GF-D8 (cell line): ENCODE data around the gene FBXO17.
"Not testable (repeated sequence)": the region's sequence is repeated elsewhere in the genome, so short reads cannot be mapped to it uniquely, and the experiment has no call there.

Source experiments
- DNase-seq: peaks from one replicate; lab custom pipeline; 2025; lab: John Stamatoyannopoulos, UW

Gene FBXO17

GRCh38 chr19:38944981-38945506 lies 30.5 kb downstream of the FBXO17 start:
- no peak for DNase-seq

GRCh38 chr19:38942471-38943181 lies 32.9 kb downstream of the FBXO17 start:
- no peak for DNase-seq

DNA sequence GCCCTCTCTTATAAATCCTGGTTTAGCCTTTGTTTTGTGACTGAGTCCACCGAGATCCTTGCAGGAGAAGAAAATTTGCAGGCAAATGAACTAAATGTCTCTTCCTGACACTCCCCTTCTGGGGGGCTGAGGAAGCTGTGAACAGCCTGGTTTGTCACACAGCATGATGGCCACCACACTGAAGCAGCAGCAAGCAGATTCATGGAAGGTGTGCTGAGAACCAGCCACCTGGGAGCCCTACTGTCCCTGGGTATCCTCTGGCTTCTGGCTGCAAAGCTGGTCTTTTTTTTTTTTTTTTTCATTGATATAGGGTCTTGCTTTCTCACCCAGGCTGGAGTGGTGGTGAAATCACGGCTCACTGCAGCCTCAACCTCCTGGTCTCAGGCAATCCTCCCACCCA lies 33.6 kb downstream of the FBXO17 start:
- DNase-seq = no peak

DNA sequence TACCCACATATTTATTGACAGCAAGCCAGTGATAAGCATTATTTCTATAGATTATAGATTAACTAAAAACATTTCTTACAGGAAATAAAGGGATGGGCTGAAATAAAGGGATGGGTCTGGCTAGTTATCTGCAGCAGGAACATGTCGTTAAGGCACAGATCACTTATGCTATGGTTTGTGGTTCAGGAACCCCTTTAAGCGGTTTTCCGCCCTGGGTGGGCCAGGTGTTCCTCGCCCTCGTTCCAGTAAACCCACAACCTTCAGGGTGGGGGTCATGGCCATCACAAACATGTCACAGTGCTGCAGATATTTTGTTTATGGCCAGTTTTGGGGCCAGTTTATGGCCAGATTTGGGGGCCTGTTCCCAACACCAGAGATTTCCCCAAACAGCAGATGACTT lies 34.1 kb downstream of the FBXO17 start:
- DNase-seq = not testable (repeated sequence)

GRCh38 chr19:38939957-38940356 lies 35.6 kb downstream of the FBXO17 start:
- DNase-seq = no peak

- no peak for DNase-seq
Observed at GRCh38 chr19:38933544-38933943, 42.0 kb downstream of the FBXO17 start.

DNA sequence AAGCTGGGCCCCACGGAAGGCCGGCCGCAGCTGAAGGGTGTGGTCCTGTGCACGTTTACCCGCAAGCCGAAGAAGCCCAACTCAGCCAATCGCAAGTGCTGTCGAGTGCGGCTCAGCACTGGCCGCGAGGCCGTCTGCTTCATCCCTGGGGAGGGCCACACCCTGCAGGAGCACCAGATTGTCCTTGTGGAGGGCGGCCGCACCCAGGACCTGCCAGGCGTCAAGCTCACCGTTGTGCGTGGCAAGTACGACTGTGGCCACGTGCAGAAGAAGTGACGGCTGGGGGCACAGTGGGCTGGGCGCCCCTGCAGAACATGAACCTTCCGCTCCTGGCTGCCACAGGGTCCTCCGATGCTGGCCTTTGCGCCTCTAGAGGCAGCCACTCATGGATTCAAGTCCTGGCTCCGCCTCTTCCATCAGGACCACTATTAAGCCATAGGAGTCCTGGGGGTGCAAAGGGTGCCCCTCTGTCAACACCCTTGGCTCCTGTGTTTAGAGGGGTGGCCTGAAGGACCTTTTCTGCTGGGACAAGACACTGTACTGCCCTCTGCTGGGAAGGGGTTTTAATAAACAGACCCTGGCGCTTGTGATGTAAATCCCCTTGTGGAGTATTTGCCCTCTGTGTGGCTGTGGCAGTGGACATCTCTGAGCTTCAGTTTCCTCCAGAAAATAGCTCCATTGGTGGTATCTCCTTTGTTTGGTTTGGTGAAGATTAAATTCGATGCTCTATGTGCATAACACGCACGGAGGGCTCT lies 42.9 kb downstream of the FBXO17 start:
- DNase-seq = peak; percentile 4

DNA sequence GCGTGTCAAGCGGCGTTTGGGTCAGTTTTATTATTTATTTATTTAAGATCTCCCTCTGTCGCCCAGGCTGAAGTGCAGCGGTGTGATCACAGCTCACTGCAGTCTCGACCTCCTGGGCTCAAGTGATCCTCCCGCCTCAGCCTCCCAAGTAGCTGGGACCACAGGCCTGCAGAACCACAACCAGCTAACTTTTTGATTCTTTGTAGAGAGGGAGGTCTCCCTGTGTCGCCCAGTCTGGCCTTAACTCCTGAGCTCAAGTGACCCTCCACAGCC lies 44.1 kb downstream of the FBXO17 start:
- no peak for DNase-seq

GRCh38 chr19:38930776-38931520 lies 44.6 kb downstream of the FBXO17 start, which contains the start of gene MRPS12:
Gene MRPS12, plus strand, starts transcription at chr19:38930944. Its CDS starts 351 bp downstream, at chr19:38931295.
- peak; percentile 96 for DNase-seq

GRCh38 chr19:38929929-38930775 lies 45.4 kb downstream of the FBXO17 start, which contains the start of gene SARS2:
Gene SARS2, minus strand, starts transcription at chr19:38930763. Its CDS starts 27 bp downstream, at chr19:38930736.
- peak; percentile 86 for DNase-seq

- DNase-seq = no peak
Observed at GRCh38 chr19:38928391-38929001, 47.0 kb downstream of the FBXO17 start.

DNA sequence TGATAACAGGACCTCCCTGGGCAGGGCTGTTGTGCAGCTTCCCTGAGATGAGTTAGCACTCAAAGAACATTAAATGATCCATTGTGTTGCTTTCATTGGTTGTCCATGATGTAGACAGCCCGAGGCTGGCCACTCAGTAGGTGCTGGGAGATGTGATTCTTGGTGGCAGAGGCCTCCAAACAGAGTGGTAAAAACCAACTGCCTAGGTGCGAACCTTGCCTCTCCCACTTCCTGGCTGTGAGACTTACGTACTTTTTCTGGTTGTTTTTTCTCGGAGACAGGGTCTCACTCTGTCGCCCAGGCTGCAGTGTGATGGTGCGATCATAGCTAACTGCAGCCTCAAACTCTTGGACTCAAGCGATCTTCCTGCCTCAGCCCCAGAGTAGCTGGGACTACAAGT lies 51.2 kb downstream of the FBXO17 start:
- no peak for DNase-seq

- DNase-seq = no peak
Observed at GRCh38 chr19:38922482-38922881, 53.1 kb downstream of the FBXO17 start.

DNA sequence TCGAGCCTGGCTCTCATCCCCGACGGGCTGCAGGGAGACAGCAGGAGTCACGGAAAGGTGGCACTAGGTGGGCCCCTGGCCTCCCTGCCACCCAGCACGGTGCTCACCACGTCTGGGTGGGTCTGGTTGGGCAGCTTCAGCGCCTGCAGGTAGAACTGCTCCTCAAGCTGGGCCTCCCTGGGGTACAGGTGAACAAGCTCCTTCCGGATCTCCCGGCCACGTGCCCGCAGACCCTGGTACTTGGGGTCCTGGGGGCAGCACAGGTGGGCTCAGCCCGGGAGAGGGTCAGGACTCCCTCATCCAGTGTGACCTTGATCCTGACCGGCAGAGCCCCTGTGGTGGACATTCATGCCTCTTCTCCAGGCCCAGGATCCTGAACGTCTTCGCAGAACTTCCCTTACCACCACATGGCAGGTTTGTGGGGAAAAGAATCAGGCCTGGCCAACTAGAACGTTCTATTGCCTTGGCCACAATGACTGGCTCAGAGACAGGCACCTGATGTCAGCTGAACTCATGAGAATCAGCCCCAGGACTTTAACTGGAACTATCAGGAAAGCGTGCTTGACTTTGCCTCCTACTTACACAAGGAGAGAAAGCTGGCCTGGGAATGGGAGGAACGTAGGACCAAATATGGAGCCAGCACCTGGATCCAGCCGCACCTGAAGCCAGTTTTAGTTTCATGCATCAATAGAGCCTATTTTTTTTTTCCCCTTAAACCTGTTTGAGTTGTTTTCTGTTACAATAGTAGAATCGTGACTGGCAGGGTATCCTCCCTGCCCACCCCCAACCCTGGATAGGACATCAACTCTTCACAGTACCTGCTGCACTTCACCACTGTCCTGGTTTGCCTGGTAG lies 53.9 kb downstream of the FBXO17 start:
- no peak for DNase-seq

DNA sequence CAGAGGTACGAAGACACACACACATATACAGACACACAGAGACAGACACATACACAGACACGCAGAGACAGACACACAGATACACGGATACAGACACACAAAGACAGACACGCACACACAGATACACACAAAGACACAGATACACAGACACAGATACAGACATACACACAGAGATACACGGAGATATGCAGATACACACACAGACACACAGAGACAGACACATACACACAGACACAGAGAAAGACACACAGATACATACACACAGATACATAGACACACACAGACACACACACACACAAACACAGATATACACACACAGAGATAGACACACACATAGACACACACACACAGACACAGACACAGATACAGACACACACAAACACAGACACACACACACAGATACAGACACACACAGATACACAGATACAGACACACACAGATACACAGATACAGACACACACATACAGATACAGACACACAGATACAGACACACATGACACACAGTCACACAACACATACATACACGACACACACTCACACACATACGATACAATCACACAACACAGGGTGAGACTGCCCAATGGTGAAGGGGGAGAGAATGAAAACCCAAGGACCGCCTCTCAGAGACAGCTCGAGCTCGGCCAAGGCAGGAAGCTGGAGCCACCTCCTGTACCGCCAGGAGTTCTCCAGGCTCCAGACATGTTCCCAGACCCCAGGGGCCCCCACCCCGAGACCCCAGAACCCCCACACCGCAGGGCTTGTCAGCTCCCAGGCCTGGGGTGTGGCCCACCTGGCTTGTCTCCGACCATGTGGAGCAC lies 54.7 kb downstream of the FBXO17 start:
- DNase-seq = no peak

GRCh38 chr19:38919837-38920601 lies 55.5 kb downstream of the FBXO17 start:
- DNase-seq = no peak

DNA sequence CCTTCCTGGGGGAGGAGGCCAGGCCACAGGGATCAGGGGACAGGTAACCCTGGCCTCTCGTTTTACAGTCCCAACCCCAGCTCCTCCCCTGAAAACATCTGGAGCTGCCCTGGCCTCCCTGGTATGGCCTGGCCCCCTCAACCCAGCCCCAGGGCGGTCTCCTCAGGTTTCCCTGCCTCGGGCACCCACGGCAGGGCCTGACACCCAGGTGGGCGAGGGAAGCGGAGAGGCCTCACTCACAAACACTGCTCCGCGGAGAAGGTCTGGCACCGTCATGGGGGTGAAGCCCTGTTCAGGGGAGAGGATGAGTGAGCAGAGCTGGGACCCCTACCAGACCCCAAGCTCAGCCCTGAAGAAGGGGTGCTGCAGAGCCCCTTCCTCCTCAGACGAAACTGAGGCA lies 57.0 kb downstream of the FBXO17 start:
- DNase-seq = no peak

GRCh38 chr19:38917921-38918491 lies 57.5 kb downstream of the FBXO17 start:
- DNase-seq = no peak
